Measurements from ENCODE around the gene CGA.

CGA gene

GRCh38 chr6:87089135-87089534, 5.8 kb downstream of the CGA start:
- DNase-seq (ENCODE audit: low read depth, low spot score), result no peak

GRCh38 chr6:87088076-87088475, 6.8 kb downstream of the CGA start:
- no peak for DNase-seq (ENCODE audit: low read depth, low spot score)

- DNase-seq (ENCODE audit: low read depth, low spot score), result no peak
These were observed 12.7 kb downstream of the CGA start for GRCh38 chr6:87082160-87082721.

GRCh38 chr6:87078983-87079616, 15.8 kb downstream of the CGA start:
- DNase-seq (ENCODE audit: low read depth, low spot score), result peak; percentile 6

- no peak for DNase-seq (ENCODE audit: low read depth, low spot score)
These were observed 19.7 kb downstream of the CGA start for GRCh38 chr6:87075168-87075567.

GRCh38 chr6:87074101-87074621, 20.7 kb downstream of the CGA start:
- no peak for DNase-seq (ENCODE audit: low read depth, low spot score)

GRCh38 chr6:87071683-87072082, 23.2 kb downstream of the CGA start:
- DNase-seq (ENCODE audit: low read depth, low spot score), result no peak

- no peak for DNase-seq (ENCODE audit: low read depth, low spot score)
These were observed 24.2 kb downstream of the CGA start for GRCh38 chr6:87070741-87071140.

GRCh38 chr6:87068795-87069194, 26.1 kb downstream of the CGA start:
- no peak for DNase-seq (ENCODE audit: low read depth, low spot score)

GRCh38 chr6:87066449-87067333, 28.2 kb downstream of the CGA start:
- DNase-seq (ENCODE audit: low read depth, low spot score), result no peak

GRCh38 chr6:87065117-87065516, 29.8 kb downstream of the CGA start:
- no peak for DNase-seq (ENCODE audit: low read depth, low spot score)

- DNase-seq (ENCODE audit: low read depth, low spot score), result no peak
These were observed 35.0 kb downstream of the CGA start for GRCh38 chr6:87059943-87060342.

GRCh38 chr6:87054143-87054833, 40.6 kb downstream of the CGA start:
- no peak for DNase-seq (ENCODE audit: low read depth, low spot score)

- no peak for DNase-seq (ENCODE audit: low read depth, low spot score)
These were observed 41.6 kb downstream of the CGA start for GRCh38 chr6:87053312-87053711.

GRCh38 chr6:87049779-87050178, 45.1 kb downstream of the CGA start:
- no peak for DNase-seq (ENCODE audit: low read depth, low spot score)

GRCh38 chr6:87045521-87046075, 49.3 kb downstream of the CGA start:
- DNase-seq (ENCODE audit: low read depth, low spot score), result no peak

GRCh38 chr6:87040729-87041128, 54.2 kb downstream of the CGA start:
- no peak for DNase-seq (ENCODE audit: low read depth, low spot score)

Measured in activated naive CD8-positive, alpha-beta T cell treated with anti-CD3 and anti-CD28 coated beads, Interleukin-2, amount 50 U/mL, for 16 hours (primary cell).